Right lobe of liver (tissue), 4 donors: Measurements from ENCODE around the gene SOS2.

ENCODE experiments used
- POLR2A ChIP-seq: fragments of 450-650 bp; IDR thresholded peaks from one replicate; pipeline ENCODE4 v1.6.1; 2017; ENCODE audit warnings: antibody characterized with exemption, mild to moderate bottlenecking
- TF ChIP-seq, protein P1 (sequence below), 4 donors: fragments of 200-600 bp in 3 of 4; fragments of 450-650 bp in 1 of 4; IDR thresholded peaks; one replicate each; pipeline versions ENCODE4 v1.5.1 to v1.8.0; 2016 to 2022; ENCODE audit warnings: antibody characterized with exemption in 4 of 4, mild to moderate bottlenecking in 2 of 4
- donor health status: DM: no; HTN: no; CAD: no.
- donor health status: DM: no; HTN: no; CAD: no.
- donor health status: DM: no; HTN: yes; CAD: no.

GRCh38 chr14:50173891-50174290 is 57.5 kb downstream of the SOS2 start:
- TF ChIP-seq, protein P1, sequence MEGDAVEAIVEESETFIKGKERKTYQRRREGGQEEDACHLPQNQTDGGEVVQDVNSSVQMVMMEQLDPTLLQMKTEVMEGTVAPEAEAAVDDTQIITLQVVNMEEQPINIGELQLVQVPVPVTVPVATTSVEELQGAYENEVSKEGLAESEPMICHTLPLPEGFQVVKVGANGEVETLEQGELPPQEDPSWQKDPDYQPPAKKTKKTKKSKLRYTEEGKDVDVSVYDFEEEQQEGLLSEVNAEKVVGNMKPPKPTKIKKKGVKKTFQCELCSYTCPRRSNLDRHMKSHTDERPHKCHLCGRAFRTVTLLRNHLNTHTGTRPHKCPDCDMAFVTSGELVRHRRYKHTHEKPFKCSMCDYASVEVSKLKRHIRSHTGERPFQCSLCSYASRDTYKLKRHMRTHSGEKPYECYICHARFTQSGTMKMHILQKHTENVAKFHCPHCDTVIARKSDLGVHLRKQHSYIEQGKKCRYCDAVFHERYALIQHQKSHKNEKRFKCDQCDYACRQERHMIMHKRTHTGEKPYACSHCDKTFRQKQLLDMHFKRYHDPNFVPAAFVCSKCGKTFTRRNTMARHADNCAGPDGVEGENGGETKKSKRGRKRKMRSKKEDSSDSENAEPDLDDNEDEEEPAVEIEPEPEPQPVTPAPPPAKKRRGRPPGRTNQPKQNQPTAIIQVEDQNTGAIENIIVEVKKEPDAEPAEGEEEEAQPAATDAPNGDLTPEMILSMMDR (IDR thresholded peaks at IDR 0.05), result no peak
- TF ChIP-seq POLR2A, result no peak
